GM19455 (cell line): ENCODE measurements around the gene IL4.

ENCODE experiments used
- ATAC-seq: cut with Tn5 transposase; IDR thresholded peaks from one replicate; pipeline ENCODE4 v1.9.1; 2021; ENCODE audit not compliant: unreplicated experiment

The IL4 gene

DNA sequence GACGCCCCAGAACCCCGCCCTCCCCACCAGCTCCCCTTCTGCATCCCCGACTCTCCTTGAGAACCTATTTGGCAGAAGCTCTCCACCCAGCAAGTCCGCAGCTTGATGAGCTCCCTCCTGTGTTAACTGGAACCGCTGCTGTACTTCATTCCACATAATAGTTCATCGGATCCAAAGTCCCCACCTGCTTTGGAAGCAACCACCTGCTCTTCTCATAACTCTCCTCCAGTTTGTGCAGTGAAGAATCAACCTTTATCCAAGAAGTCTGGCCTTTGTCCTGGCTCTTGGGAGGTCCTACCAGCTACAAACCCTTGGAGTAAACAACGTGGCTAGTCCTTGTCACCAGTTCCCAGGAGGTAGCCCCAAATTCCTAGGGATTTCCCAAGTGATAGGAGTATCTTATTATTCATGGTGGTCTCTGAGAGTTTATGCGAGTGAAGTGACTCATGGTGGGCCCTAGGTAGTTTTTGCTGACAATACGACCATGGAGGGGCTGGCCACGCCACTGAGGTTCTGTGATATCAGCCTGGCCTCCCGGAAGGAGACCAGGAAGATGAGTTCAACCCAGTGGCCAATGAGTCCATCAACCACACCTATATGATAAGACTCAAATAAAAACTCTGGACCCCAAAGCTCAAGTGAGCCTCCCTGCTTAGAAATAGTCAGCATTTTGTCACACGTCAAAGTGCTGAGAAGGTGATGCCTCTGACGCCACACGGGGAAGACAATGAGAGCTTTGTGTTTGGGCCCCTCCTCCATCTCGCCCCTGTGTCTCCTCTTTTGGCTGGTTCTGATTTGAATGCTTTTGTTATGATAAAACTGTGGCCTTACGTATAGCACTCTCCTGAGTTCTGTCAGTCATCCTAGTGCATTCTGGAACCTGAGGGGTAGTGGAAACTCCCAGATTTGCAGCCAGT, 3.6 kb upstream of the IL4 start:
- no peak for ATAC-seq

DNA sequence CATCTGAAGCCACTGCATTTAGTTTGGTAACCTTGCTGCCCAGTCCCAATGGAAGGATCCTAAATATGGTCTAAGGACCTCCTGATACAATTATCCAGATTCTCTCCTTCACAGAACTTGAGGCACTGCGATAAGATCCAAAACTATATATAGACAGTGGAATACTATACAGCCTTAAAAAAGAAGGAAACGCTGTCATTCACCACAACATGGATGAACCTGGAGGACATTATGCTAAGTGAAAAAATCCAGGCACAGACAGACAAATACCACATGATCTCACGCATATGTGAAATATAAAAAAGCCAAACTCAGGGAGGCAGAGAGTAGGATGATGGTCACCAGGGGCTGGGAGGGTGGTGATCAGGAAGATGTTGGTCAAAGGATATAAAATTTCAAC, 2.8 kb upstream of the IL4 start:
- no peak for ATAC-seq

- ATAC-seq, result no peak
Measured at GRCh38 chr5:132673488-132673887, 301 bp upstream of the IL4 start.

- ATAC-seq, result peak; percentile 89
Measured at GRCh38 chr5:132674671-132675506, 1.1 kb downstream of the IL4 start.

DNA sequence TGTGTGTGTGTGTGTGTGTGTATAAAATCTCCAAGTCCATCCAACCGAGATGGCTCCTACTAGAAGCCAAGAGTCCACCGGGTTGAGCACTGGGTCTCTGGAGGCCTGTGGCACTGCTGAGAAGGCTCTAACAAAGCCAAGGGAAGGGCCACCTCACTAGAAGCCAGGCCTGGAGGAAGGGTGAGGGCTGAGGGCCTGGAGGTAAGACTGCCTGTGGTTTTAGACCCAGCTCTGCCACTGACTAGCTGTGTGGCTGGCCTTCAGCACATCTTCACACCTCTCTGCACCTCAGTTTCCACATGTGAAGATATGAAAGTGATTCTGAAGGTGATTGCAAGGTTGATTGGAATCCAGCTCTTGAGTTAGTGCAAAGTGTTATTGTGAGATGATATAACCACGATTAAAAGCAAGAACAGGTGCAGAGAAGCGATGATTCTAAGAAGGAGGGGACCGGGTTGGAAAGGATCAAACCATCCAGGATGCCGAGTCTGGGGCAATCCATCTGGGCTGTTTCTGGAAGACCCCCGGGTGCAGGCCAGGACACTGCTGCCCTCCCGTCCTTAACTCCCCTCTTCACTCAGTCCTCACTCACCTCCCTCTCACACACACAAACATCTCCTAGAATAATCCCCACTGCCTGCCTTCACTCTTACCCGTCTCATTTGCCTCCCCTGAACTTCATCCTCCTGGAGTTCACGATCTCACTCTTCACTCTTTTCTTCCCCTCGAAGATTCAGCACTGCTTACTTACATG, 2.3 kb downstream of the IL4 start:
- ATAC-seq, result no peak

DNA sequence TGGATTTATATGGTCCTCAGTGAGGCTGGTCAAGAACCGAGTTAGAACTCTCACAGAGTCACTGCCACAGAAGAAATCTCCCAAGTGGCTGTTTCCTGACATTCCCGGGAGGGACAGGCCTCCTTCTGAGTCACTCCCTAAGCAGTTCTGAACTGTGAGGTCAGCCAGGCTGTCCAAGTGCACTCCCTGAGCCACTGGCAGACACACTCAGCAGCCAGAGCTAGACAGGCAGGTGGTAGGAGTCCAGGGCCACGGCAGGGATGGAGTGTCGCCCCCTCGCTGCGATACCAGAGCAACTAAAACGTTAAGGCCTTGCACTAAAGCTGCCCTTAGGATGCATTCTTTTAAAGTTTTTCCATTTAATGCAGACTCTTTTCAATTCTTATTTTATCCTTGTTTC, 3.4 kb downstream of the IL4 start:
- ATAC-seq, result no peak

DNA sequence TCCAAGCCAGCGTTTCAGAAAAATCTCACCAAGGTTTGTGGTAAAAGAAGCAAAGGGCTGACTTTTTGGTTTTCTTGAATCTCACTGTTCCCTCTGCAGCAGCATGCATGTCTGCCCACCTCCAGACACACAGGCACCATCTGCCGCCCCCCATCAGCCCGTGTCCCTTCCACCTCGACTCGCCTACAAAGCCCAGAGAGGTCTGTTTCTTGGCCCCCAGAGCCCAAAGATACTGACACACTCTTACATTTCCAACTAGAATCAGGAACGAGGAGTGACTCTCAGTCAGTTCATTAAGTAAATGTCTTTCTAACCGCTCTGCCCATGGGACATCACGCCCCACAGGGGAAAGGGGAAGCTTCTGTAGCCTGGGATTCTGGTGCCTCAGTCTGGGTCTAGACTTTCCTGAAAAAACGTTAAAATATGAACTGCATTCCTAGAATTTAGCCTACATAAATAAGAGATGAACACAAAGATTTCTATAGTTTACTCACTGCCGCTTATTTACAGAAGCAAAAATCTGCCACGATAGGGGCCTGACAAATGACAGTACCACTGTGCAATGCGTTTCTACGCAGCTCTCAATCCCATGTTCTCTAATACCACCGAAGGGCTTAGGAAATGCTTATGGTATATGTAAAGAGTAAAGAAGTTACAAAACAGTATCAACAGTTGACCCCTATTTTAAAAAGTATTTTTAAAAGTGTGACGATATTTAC, 4.1 kb downstream of the IL4 start:
- ATAC-seq, result no peak

GRCh38 chr5:132678735-132679134, 4.9 kb downstream of the IL4 start:
- ATAC-seq, result no peak

GRCh38 chr5:132679166-132679565, 5.4 kb downstream of the IL4 start:
- ATAC-seq, result no peak

DNA sequence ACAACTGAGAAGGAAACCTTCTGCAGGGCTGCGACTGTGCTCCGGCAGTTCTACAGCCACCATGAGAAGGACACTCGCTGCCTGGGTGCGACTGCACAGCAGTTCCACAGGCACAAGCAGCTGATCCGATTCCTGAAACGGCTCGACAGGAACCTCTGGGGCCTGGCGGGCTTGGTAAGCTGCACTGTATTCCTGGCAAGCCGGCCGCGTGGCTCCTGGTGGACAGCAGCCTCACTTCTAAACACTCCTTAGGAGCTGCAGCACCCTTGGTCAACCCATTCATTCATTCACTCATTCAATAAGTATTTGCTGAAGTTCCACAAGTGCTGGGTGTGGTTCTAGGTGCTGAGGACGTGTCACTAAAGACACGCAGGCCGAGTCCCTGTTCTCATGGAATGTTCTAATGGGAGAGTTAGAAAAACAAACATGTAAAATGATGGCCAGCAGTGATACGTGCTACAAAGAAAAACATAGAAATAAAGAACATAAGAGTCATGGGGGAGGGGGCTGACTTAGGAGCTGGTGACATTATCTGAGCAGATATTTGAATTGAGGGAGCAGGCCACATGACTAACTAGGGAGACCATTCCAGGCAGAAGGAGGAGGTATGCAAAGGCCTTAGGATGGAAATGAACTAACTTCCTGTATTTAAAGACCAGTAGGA, 6.1 kb downstream of the IL4 start:
- no peak for ATAC-seq

DNA sequence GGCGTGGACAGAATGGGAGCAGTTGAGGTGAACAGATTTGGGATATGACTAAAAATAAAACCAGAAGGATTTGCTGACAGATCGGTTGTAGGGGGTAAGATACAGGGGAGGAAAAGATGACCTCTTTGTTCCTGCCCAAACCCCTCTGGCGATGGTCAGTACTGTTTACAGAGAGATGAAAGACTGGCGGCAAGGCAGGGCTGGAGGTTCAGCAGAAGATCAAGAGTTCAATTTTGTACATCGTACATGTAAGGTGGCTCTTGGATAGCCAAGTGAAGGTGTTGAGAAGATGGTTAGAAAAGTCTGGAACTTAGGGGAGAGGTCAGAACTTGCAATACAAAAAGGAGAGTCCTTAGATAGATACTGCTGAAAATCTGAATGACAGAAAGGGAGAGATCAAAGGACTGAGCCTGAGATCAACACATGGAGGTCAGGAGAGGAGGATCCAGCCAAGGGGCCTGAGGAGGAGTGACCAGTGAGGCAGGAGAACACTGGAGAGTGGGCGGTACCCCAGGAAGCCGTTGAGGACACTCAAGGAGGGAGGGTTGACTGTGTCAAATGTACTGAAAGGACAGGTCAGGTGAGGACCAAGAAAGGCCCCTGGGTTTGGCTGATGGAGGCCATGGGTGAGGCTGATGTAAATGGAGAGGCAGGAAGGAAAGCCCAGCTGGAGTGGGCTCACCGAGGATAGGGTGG, 7.1 kb downstream of the IL4 start:
- no peak for ATAC-seq

GRCh38 chr5:132681476-132681831, 7.7 kb downstream of the IL4 start:
- no peak for ATAC-seq

- no peak for ATAC-seq
Measured at GRCh38 chr5:132681983-132682382, 8.2 kb downstream of the IL4 start.

GRCh38 chr5:132684491-132684890, 10.7 kb downstream of the IL4 start:
- ATAC-seq, result no peak

DNA sequence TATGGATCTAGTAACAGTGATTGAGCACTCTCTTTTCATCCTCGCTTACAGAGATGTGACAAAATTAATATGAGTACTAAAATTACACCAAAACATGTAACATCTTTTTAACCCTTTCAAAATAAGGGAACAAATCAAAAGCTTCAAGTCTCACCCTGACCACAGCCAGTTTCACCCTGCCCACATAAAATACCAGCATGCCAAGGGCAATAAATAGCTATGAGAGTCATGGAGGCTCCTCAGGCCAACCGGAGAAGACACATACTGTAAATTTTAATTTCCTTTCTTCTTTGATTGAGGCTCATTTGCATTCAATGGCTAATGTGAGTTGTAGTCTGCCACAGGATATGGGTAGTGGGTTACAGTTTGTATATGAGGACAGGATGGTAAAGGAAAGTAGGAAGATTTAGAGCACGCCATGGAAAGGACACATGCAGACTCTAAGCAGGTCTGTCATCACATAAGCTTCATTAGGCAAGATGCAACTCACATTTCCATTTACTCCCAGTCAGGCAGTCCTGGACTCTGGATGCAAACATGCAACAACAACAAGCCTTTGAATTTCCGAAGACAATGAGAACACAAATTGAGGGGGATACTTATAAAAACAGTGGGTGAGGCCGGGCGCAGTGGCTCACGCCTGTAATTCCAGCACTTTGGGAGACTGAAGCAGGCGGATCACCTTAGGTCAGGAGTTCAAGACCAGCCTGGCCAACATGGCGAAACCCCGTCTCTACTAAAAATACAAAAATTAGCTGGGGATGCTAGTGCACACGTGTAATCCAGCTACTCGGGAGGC, 11.3 kb downstream of the IL4 start:
- ATAC-seq, result no peak

- ATAC-seq, result no peak
Measured at GRCh38 chr5:132686193-132686592, 12.4 kb downstream of the IL4 start.

DNA sequence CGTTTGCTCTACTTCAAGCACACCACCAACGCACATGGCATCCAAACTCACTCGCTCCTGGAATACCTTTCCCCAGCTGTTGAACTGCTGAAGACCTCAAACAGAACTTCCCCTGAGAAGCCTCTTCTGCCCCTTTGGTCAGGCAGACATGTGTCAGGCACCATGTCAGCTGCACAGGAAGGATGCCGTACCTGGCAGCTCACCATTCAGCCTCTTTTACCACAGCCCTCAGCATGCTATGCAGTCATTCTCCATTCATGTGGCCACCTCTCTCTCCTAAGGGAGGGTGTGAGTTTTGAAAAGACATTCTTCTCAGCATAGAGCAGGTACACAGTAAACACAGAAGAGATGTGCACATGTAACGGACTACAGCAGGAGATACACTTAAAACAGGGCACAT, 14.2 kb downstream of the IL4 start:
- ATAC-seq, result no peak

GRCh38 chr5:132688536-132689339, 14.9 kb downstream of the IL4 start:
- no peak for ATAC-seq
